Nephron progenitor cell (in vitro differentiated cells): Measurements from ENCODE around the gene INPP5F.
"Not testable (repeated sequence)": the region's sequence is repeated elsewhere in the genome, so short reads cannot be mapped to it uniquely, and the experiment has no call there.

Experiments used
- DNase-seq: peaks from one replicate; pipeline ENCODE4 v3.0.0; 2021
- H3K27ac Mint-ChIP-seq: 2 replicates; pipeline ENCODE4 v1.8.0; 2021; ENCODE audit warnings: mild to moderate bottlenecking, moderate library complexity, mixed read lengths
- H3K27me3 Mint-ChIP-seq: 2 replicates; pipeline ENCODE4 v1.8.0; 2021; ENCODE audit warnings: mild to moderate bottlenecking, low read depth, mixed read lengths; ENCODE audit not compliant: poor library complexity
- H3K36me3 Mint-ChIP-seq: 2 replicates; pipeline ENCODE4 v1.8.0; 2021; ENCODE audit warnings: low read depth, mixed read lengths
- H3K4me1 Mint-ChIP-seq: 2 replicates; pipeline ENCODE4 v1.8.0; 2021; ENCODE audit warnings: mixed read lengths
- H3K4me3 Mint-ChIP-seq: 2 replicates; pipeline ENCODE4 v1.8.0; 2021; ENCODE audit warnings: mild to moderate bottlenecking, moderate library complexity, mixed read lengths
- H3K9me3 Mint-ChIP-seq: 2 replicates; pipeline ENCODE4 v1.8.0; 2021; ENCODE audit warnings: mild to moderate bottlenecking, moderate library complexity, mixed read lengths
- CTCF ChIP-seq: fragments of 200-600 bp; sonication (generic); IDR thresholded peaks from 2 replicates; pipeline ENCODE4 v1.5.0; 2021; ENCODE audit warnings: antibody characterized with exemption

Gene INPP5F

GRCh38 chr10:119770928-119771327, 45.1 kb downstream of the INPP5F start:
- peaks cover 5% of the 10 kb centered on the region for H3K4me1 Mint-ChIP-seq
- no peak for TF ChIP-seq CTCF

GRCh38 chr10:119772334-119772733, 46.5 kb downstream of the INPP5F start:
- DNase-seq: no peak
- Mint-ChIP-seq H3K27me3 (no peaks in the 10 kb centered on the region), H3K36me3 (peaks cover 25% of the 10 kb centered on the region), H3K27ac (no peak overlapping the region), H3K4me3 (no peak overlapping the region), H3K9me3 (no peaks in the 10 kb centered on the region), H3K4me1 (peaks cover 5% of the 10 kb centered on the region)
- TF ChIP-seq CTCF: no peak

More at GRCh38 chr10:119770928-119771327, 45.1 kb downstream of the INPP5F start:
- peaks cover 21% of the 10 kb centered on the region for H3K36me3 Mint-ChIP-seq
- no peak overlapping the region for H3K4me3 Mint-ChIP-seq
- peak overlapping the region; percentile 71 for H3K27ac Mint-ChIP-seq
- no peak for DNase-seq
- H3K27me3 Mint-ChIP-seq: no peaks in the 10 kb centered on the region
- no peaks in the 10 kb centered on the region for H3K9me3 Mint-ChIP-seq

- H3K27me3 Mint-ChIP-seq, DNase-seq, H3K27ac Mint-ChIP-seq, H3K4me3 Mint-ChIP-seq, H3K9me3 Mint-ChIP-seq, H3K4me1 Mint-ChIP-seq: not testable (repeated sequence)
- peaks cover 25% of the 10 kb centered on the region for H3K36me3 Mint-ChIP-seq
Observed at GRCh38 chr10:119773041-119773440, 47.2 kb downstream of the INPP5F start.

- Mint-ChIP-seq H3K4me3 (no peak overlapping the region), H3K36me3 (peaks cover 25% of the 10 kb centered on the region), H3K27ac (peak overlapping the region; percentile 65), H3K27me3 (no peaks in the 10 kb centered on the region), H3K4me1 (no peaks in the 10 kb centered on the region), H3K9me3 (no peaks in the 10 kb centered on the region)
- DNase-seq: no peak
- no peak for TF ChIP-seq CTCF
Observed at GRCh38 chr10:119775529-119775928, 49.7 kb downstream of the INPP5F start.

- Mint-ChIP-seq H3K9me3 (no peaks in the 10 kb centered on the region), H3K4me3 (no peak overlapping the region), H3K4me1 (no peaks in the 10 kb centered on the region), H3K27ac (no peak overlapping the region), H3K36me3 (peaks cover 22% of the 10 kb centered on the region), H3K27me3 (no peaks in the 10 kb centered on the region)
- TF ChIP-seq CTCF: no peak
- DNase-seq: no peak
Observed at GRCh38 chr10:119776536-119776935, 50.7 kb downstream of the INPP5F start.

- Mint-ChIP-seq H3K4me3 (no peak overlapping the region), H3K27ac (no peak overlapping the region), H3K9me3 (no peaks in the 10 kb centered on the region), H3K36me3 (peaks cover 21% of the 10 kb centered on the region), H3K27me3 (no peaks in the 10 kb centered on the region), H3K4me1 (no peaks in the 10 kb centered on the region)
- no peak for TF ChIP-seq CTCF
- DNase-seq: no peak
Observed at GRCh38 chr10:119777686-119778085, 51.8 kb downstream of the INPP5F start.
